HG03520 (cell line): ENCODE measurements around the gene SUMF1.

Source experiments
- ATAC-seq: cut with Tn5 transposase; IDR thresholded peaks from one replicate; pipeline ENCODE4 v1.9.1; 2021; ENCODE audit warnings: mild to moderate bottlenecking, moderate library complexity; ENCODE audit not compliant: unreplicated experiment

SUMF1 gene

GRCh38 chr3:4394567-4394966, 72.5 kb downstream of the SUMF1 start:
- ATAC-seq = no peak

- ATAC-seq = no peak
These were observed 73.0 kb downstream of the SUMF1 start for GRCh38 chr3:4394048-4394447.

- no peak for ATAC-seq
These were observed 74.1 kb downstream of the SUMF1 start for GRCh38 chr3:4392992-4393391.

GRCh38 chr3:4387210-4388204, 79.6 kb downstream of the SUMF1 start:
- ATAC-seq = no peak

GRCh38 chr3:4385201-4385600, 81.9 kb downstream of the SUMF1 start:
- ATAC-seq = no peak

GRCh38 chr3:4380013-4380412, 87.1 kb downstream of the SUMF1 start:
- ATAC-seq = no peak

- no peak for ATAC-seq
These were observed 90.6 kb downstream of the SUMF1 start for GRCh38 chr3:4376499-4376898.

- no peak for ATAC-seq
These were observed 91.2 kb downstream of the SUMF1 start for GRCh38 chr3:4375911-4376310.

- ATAC-seq = no peak
These were observed 93.4 kb downstream of the SUMF1 start for GRCh38 chr3:4373669-4374068.

GRCh38 chr3:4362523-4362922, 104.5 kb downstream of the SUMF1 start:
- ATAC-seq = no peak

- no peak for ATAC-seq
These were observed 106.3 kb downstream of the SUMF1 start for GRCh38 chr3:4360817-4361216.

- no peak for ATAC-seq
These were observed 107.1 kb downstream of the SUMF1 start for GRCh38 chr3:4359805-4360502.

- ATAC-seq = no peak
These were observed 108.8 kb downstream of the SUMF1 start for GRCh38 chr3:4358273-4358672.

- no peak for ATAC-seq
These were observed 110.3 kb downstream of the SUMF1 start for GRCh38 chr3:4356546-4357410.

GRCh38 chr3:4356220-4356540, 110.9 kb downstream of the SUMF1 start:
- no peak for ATAC-seq

GRCh38 chr3:4355401-4356219, 111.5 kb downstream of the SUMF1 start:
- no peak for ATAC-seq

GRCh38 chr3:4351872-4352271, 115.2 kb downstream of the SUMF1 start:
- ATAC-seq = no peak

- ATAC-seq = peak; percentile 39
These were observed 115.8 kb downstream of the SUMF1 start for GRCh38 chr3:4351164-4351855.

- peak; percentile 90 for ATAC-seq
These were observed 116.3 kb downstream of the SUMF1 start for GRCh38 chr3:4350789-4351163.

- ATAC-seq = no peak
These were observed 123.8 kb downstream of the SUMF1 start for GRCh38 chr3:4343258-4343657.
